ENCODE data around the gene CRB1.

Gene CRB1

DNA sequence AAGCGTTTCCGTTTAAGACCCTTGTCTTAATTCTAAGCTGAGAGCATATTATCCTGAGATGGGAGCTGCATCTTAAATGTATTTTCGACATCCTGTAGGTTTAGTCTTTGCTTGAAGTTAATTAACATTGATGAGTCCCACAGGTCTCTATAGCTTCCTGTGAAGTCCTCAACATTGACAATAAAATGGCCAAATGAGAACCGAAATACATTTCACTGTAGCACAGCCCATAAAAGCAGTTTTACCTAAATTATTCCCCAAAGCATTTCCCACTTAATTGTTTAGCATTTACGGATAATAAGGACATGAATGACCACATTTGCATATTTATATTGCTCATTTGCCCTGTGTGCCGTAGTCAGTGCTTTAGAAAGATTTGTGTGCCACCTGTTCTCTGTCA lies 116.4 kb downstream of the CRB1 start:
- Histone ChIP-seq H3K4me3 (ENCODE audit: low read depth, low read length) (no peak overlapping the region), H3K36me3 (ENCODE audit: control insufficient read depth in 2 of 2, insufficient read depth in 1 of 2, low read length in 2 of 2) (no peaks in the 10 kb centered on the region), H3K9me3 (ENCODE audit: control insufficient read depth, insufficient read depth, low read depth, low read length) (no peaks in the 10 kb centered on the region), H3K27ac (ENCODE audit: extremely low read depth, low read depth, low read length) (no peak overlapping the region), H3K4me1 (ENCODE audit: control insufficient read depth, insufficient read depth, low read length) (no peaks in the 10 kb centered on the region)
- CTCF ChIA-PET, result interaction anchor here (1.1 to 4.2 kb wide), 2 partner anchors 16 to 28 kb away, joined by 3 to 16 read pairs; no protein-coding TSS in a partner anchor
- POLR2A ChIA-PET, result no interaction called here
- TF ChIP-seq MYNN (tag by site-specific recombination; IDR thresholded peaks at IDR 0.05; ENCODE audit: borderline replicate concordance) (no peak), HOXC10 (CRISPR knock-in tag; IDR thresholded peaks at IDR 0.05) (no peak), ZNF776 (tag by site-specific recombination; IDR thresholded peaks at IDR 0.05; ENCODE audit: borderline replicate concordance) (no peak), ZNF146 (tag by site-specific recombination; IDR thresholded peaks at IDR 0.05) (no peak), ZNF514 (tag by site-specific recombination; IDR thresholded peaks at IDR 0.05) (no peak), ZNF792 (tag by site-specific recombination; IDR thresholded peaks at IDR 0.05) (no peak), ZNF76 (tag by site-specific recombination; IDR thresholded peaks at IDR 0.05; ENCODE audit: borderline replicate concordance, low read depth) (no peak), ZSCAN30 (tag by site-specific recombination; IDR thresholded peaks at IDR 0.05) (no peak), ELK4 (IDR thresholded peaks at IDR 0.05; ENCODE audit: borderline replicate concordance, low read depth, low read length) (no peak), ZNF2 (tag by site-specific recombination; IDR thresholded peaks at IDR 0.05) (no peak), ZNF529 (tag by site-specific recombination; IDR thresholded peaks at IDR 0.05; ENCODE audit: insufficient replicate concordance) (no peak), ZNF621 (tag by site-specific recombination; IDR thresholded peaks at IDR 0.05) (no peak), ZBTB48 (tag by site-specific recombination; IDR thresholded peaks at IDR 0.05) (no peak), ZXDB (tag by site-specific recombination; IDR thresholded peaks at IDR 0.05) (no peak), ZNF10 (tag by site-specific recombination; IDR thresholded peaks at IDR 0.05) (no peak), ZNF23 (tag by site-specific recombination; IDR thresholded peaks at IDR 0.05; ENCODE audit: borderline replicate concordance) (no peak), ZNF544 (tag by site-specific recombination; IDR thresholded peaks at IDR 0.05) (no peak)
- TF ChIP-seq, protein P1, sequence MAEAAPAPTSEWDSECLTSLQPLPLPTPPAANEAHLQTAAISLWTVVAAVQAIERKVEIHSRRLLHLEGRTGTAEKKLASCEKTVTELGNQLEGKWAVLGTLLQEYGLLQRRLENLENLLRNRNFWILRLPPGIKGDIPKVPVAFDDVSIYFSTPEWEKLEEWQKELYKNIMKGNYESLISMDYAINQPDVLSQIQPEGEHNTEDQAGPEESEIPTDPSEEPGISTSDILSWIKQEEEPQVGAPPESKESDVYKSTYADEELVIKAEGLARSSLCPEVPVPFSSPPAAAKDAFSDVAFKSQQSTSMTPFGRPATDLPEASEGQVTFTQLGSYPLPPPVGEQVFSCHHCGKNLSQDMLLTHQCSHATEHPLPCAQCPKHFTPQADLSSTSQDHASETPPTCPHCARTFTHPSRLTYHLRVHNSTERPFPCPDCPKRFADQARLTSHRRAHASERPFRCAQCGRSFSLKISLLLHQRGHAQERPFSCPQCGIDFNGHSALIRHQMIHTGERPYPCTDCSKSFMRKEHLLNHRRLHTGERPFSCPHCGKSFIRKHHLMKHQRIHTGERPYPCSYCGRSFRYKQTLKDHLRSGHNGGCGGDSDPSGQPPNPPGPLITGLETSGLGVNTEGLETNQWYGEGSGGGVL (tag by site-specific recombination; IDR thresholded peaks at IDR 0.05), result no peak

- ChIA-PET POLR2A (no interaction called here), CTCF (no interaction called here)
- H3K9me3 ChIP-seq (ENCODE audit: control insufficient read depth, insufficient read depth, low read depth, low read length), result no peaks in the 10 kb centered on the region
- H3K4me3 ChIP-seq (ENCODE audit: low read depth, low read length), result no peak overlapping the region
- TF ChIP-seq ZNF223 (tag by site-specific recombination; IDR thresholded peaks at IDR 0.05), result no peak
- no peak for TF ChIP-seq MEIS1 (CRISPR knock-in tag; IDR thresholded peaks at IDR 0.05; ENCODE audit: borderline replicate concordance)
- TF ChIP-seq PRDM1 (tag by site-specific recombination; IDR thresholded peaks at IDR 0.05), result no peak
- H3K36me3 ChIP-seq (ENCODE audit: control insufficient read depth in 2 of 2, insufficient read depth in 1 of 2, low read length in 2 of 2), result no peaks in the 10 kb centered on the region
- peaks cover 6% of the 10 kb centered on the region; the same call in 1 of the 2 replicates for H3K4me1 ChIP-seq (ENCODE audit: control insufficient read depth, insufficient read depth, low read length)
- no peak overlapping the region for H3K27ac ChIP-seq (ENCODE audit: extremely low read depth, low read depth, low read length)
These were observed 120.7 kb downstream of the CRB1 start for GRCh38 chr1:197388801-197389200.

- Histone ChIP-seq H3K4me3 (ENCODE audit: low read depth, low read length) (no peak overlapping the region), H3K4me1 (ENCODE audit: control insufficient read depth, insufficient read depth, low read length) (peaks cover 6% of the 10 kb centered on the region; the same call in 1 of the 2 replicates), H3K36me3 (ENCODE audit: control insufficient read depth in 2 of 2, insufficient read depth in 1 of 2, low read length in 2 of 2) (no peaks in the 10 kb centered on the region), H3K9me3 (ENCODE audit: control insufficient read depth, insufficient read depth, low read depth, low read length) (no peaks in the 10 kb centered on the region), H3K27ac (ENCODE audit: extremely low read depth, low read depth, low read length) (no peak overlapping the region)
- no peak for TF ChIP-seq ZFP3 (tag by site-specific recombination; IDR thresholded peaks at IDR 0.05; ENCODE audit: low read depth)
- ChIA-PET CTCF (interaction anchor here (0.8 to 2.4 kb wide), 4 partner anchors 9 to 55 kb away, joined by 4 to 12 read pairs (median 5); no protein-coding TSS in a partner anchor), POLR2A (no interaction called here)
These were observed 122.8 kb downstream of the CRB1 start for GRCh38 chr1:197390856-197391255.
